Stimulated activated CD8-positive, alpha-beta memory T cell treated with anti-CD3 and anti-CD28 coated beads, Interleukin-7, amount 100 ng/mL, for 24 hours (primary cell): ENCODE measurements around the gene PCCA.
"Not testable (repeated sequence)": the region's sequence is repeated elsewhere in the genome, so short reads cannot be mapped to it uniquely, and the experiment has no call there.

Source experiments
- DNase-seq: peaks from one replicate; pipeline ENCODE4 v3.0.0-alpha.2; 2020; ENCODE audit warnings: low read depth

PCCA gene

GRCh38 chr13:100141461-100141961 is 52.6 kb downstream of the PCCA start:
- DNase-seq: not testable (repeated sequence)

- DNase-seq: no peak
Observed at GRCh38 chr13:100146534-100146933, 57.6 kb downstream of the PCCA start.

GRCh38 chr13:100147825-100148224 is 58.9 kb downstream of the PCCA start:
- no peak for DNase-seq

- DNase-seq: no peak
Observed at GRCh38 chr13:100148422-100148821, 59.5 kb downstream of the PCCA start.

GRCh38 chr13:100149389-100149788 is 60.5 kb downstream of the PCCA start:
- DNase-seq: no peak

GRCh38 chr13:100150711-100151110 is 61.8 kb downstream of the PCCA start:
- DNase-seq: not testable (repeated sequence)

GRCh38 chr13:100154842-100155416 is 66.0 kb downstream of the PCCA start:
- DNase-seq: no peak

GRCh38 chr13:100156788-100157187 is 67.9 kb downstream of the PCCA start:
- no peak for DNase-seq

GRCh38 chr13:100158569-100158968 is 69.7 kb downstream of the PCCA start:
- DNase-seq: no peak

GRCh38 chr13:100159584-100159983 is 70.7 kb downstream of the PCCA start:
- DNase-seq: no peak

GRCh38 chr13:100160450-100160849 is 71.6 kb downstream of the PCCA start:
- no peak for DNase-seq

GRCh38 chr13:100163375-100163774 is 74.5 kb downstream of the PCCA start:
- no peak for DNase-seq

- no peak for DNase-seq
Observed at GRCh38 chr13:100173203-100173602, 84.3 kb downstream of the PCCA start.

GRCh38 chr13:100174455-100174854 is 85.6 kb downstream of the PCCA start:
- DNase-seq: not testable (repeated sequence)

- no peak for DNase-seq
Observed at GRCh38 chr13:100175078-100175802, 86.3 kb downstream of the PCCA start.

- DNase-seq: no peak
Observed at GRCh38 chr13:100175803-100176182, 86.9 kb downstream of the PCCA start.

GRCh38 chr13:100176801-100177400 is 88.0 kb downstream of the PCCA start:
- no peak for DNase-seq

- DNase-seq: no peak
Observed at GRCh38 chr13:100178309-100178708, 89.4 kb downstream of the PCCA start.

GRCh38 chr13:100179276-100179675 is 90.4 kb downstream of the PCCA start:
- no peak for DNase-seq

- DNase-seq: no peak
Observed at GRCh38 chr13:100182900-100183490, 94.1 kb downstream of the PCCA start.

GRCh38 chr13:100184095-100184494 is 95.2 kb downstream of the PCCA start:
- no peak for DNase-seq

- DNase-seq: no peak
Observed at GRCh38 chr13:100195568-100195967, 106.7 kb downstream of the PCCA start.

- no peak for DNase-seq
Observed at GRCh38 chr13:100196375-100196774, 107.5 kb downstream of the PCCA start.
